PC-3 (cell line): Measurements from ENCODE around the gene JPH3.

Experiments used
- EZH2 ChIP-seq: fragments of 300-600 bp; sonication (generic); IDR thresholded peaks from one replicate; pipeline ENCODE4 v1.6.1; 2017; ENCODE audit warnings: antibody characterized with exemption, mild to moderate bottlenecking, low read length; ENCODE audit not compliant: unreplicated experiment
- TF ChIP-seq, protein P1 (sequence below): fragments of 300-600 bp; sonication (generic); conservative IDR thresholded peaks from 2 replicates; pipeline ENCODE4 v1.5.1; 2017; ENCODE audit warnings: antibody characterized with exemption, low read depth, mild to moderate bottlenecking, low read length

DNA sequence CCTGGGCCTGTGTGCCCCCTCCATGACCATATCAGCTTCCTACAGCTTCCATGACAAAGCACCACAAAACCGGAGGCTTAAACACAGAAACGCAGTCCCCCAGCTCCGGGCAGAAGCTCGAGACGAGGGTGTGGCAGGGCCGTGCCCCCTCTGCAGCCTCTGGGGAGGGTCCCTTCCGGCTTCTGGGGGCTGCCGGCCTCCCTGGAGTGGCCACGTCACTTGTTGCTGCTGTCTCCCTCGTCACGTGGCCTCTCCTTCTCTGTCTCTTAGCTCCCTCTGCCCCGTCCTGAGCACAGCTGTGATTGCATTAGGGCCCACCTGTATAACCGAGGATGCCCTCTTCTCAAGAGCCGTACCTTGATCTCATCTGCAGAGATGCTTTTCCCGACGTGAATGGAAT lies 64.6 kb downstream of the JPH3 start:
- TF ChIP-seq, protein P1, sequence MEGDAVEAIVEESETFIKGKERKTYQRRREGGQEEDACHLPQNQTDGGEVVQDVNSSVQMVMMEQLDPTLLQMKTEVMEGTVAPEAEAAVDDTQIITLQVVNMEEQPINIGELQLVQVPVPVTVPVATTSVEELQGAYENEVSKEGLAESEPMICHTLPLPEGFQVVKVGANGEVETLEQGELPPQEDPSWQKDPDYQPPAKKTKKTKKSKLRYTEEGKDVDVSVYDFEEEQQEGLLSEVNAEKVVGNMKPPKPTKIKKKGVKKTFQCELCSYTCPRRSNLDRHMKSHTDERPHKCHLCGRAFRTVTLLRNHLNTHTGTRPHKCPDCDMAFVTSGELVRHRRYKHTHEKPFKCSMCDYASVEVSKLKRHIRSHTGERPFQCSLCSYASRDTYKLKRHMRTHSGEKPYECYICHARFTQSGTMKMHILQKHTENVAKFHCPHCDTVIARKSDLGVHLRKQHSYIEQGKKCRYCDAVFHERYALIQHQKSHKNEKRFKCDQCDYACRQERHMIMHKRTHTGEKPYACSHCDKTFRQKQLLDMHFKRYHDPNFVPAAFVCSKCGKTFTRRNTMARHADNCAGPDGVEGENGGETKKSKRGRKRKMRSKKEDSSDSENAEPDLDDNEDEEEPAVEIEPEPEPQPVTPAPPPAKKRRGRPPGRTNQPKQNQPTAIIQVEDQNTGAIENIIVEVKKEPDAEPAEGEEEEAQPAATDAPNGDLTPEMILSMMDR = no peak
- no peak for TF ChIP-seq EZH2
